Skeletal muscle cell (primary cell): ENCODE results near the gene ANKRD12.

Experiments
- DNase-seq: peaks from one replicate; pipeline ENCODE4 v3.0.0-alpha.2; 2010; ENCODE audit warnings: low read depth
- H3K4me3 ChIP-seq: 2 replicates; pipeline ENCODE4 v1.5.1; 2011; ENCODE audit warnings: low read depth, mild to moderate bottlenecking, control low read depth, low read length, moderate library complexity

The ANKRD12 gene

GRCh38 chr18:9104244-9104901 lies 32.2 kb upstream of the ANKRD12 start:
- DNase-seq: no peak
- H3K4me3 ChIP-seq: peak overlapping the region; percentile 75

DNA sequence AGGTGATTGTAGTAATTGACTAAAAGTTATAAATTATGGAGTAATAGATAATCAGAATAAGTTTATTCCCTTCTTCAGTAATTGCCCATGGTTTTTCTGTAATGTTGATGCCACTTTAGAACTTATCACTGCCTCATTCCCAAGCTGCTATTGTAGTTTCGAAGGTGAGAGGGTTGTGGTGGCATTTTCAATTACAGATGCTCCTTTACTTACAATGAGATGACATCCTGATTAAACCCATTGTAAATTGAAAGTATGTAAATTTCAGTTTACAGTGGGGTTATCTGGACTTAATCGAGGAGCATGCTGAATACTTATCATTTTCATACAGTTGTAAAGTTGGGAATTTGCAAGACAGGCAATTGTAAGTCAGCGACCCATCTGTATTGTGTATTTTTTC lies 31.2 kb upstream of the ANKRD12 start:
- H3K4me3 ChIP-seq: peak overlapping the region; percentile 75
- DNase-seq: no peak

DNA sequence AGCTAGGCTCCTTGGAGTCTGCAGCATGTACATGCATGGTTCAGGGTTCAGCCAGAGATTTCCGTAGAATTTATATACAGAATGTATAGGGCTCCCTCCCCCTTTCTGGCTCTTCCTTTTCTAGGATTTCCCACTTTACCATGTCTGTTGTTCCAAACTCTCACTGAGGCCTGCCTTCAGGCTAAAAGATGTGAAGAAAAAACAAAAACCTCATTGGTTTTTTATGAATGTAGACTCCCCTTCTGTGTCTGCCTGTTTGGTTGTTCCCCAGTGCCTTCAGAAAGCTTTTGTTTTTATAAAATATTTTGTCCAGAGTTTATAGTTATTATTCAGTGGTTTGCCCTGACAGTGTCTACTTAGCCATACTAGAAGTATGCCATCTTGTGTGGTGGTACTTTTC lies 30.5 kb upstream of the ANKRD12 start:
- no peak for DNase-seq
- no peak overlapping the region for H3K4me3 ChIP-seq

DNA sequence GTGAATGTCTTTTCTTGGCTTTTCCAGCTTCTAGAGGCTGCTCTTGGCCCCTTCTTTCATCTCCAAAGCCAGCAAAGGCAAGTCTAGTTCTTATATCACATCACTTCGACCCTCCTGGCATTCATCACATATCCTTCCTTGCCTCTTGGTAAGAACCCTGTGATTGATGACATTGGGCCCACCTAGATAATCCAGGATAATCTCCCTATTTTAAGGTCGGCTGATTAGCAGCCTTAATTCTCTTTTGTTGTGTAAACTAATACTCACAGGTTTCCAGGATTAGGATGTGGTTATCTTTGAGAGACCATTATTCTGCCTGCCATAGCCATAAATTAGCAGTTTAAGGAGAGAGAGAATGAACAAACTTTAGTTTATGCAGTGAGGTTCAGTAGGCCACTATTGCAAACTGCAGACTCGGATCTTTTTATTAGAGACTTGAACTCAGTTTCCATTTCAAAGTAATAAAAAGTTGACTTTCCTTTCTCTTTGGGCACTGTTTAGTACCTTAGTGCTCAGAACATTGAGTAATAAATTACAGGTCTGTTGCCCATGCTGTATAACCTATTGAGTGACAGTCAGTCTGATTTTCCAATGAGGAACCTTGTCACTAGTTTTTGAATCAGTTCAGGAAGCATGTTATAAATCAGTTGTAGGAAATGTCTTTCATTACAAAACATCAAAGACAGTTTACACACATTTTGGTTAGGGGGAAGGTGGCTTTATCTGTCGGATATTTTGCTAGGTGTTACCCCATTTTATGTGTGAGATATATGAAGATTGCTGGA lies 29.6 kb upstream of the ANKRD12 start:
- H3K4me3 ChIP-seq: no peak overlapping the region
- DNase-seq: no peak

DNA sequence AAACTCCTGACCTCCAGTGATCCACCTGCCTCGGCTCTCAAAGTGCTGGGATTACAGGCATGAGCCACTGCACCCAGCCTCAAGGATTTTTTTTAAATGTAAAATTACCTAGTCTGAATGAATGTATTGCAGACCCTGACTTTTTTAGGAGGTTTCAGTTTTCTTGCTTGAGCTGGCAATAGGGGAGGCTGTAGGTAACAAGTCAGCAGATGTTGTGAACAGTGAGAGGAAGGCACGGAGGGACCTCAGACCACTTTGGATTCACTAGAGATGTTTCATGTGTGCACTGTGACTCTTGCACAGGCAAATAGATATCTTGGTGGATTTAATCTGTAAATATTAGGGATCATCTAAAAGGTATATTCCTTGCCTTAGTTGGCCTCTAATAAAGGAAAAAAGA lies 27.7 kb upstream of the ANKRD12 start:
- H3K4me3 ChIP-seq: no peak overlapping the region
- DNase-seq: no peak

DNA sequence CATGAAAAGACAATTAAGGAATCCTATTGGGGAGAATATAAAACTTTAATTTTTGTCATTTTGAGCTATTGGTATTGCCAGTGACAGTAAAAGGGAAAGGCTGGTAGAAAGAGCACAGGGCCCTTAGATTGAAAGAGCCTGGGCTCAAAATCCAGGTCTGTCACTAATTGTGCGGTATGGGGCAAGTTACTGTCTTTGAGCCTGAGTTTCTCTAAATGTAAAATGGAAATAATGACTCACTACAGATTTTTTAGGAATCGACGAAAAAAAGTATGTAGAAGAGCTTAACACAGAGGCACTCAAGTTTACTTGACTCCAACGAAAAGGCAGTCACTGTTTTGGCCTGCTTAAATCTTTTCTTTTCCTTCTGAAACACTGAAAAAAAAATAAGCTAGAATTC lies 27.1 kb upstream of the ANKRD12 start:
- H3K4me3 ChIP-seq: no peak overlapping the region
- DNase-seq: no peak

DNA sequence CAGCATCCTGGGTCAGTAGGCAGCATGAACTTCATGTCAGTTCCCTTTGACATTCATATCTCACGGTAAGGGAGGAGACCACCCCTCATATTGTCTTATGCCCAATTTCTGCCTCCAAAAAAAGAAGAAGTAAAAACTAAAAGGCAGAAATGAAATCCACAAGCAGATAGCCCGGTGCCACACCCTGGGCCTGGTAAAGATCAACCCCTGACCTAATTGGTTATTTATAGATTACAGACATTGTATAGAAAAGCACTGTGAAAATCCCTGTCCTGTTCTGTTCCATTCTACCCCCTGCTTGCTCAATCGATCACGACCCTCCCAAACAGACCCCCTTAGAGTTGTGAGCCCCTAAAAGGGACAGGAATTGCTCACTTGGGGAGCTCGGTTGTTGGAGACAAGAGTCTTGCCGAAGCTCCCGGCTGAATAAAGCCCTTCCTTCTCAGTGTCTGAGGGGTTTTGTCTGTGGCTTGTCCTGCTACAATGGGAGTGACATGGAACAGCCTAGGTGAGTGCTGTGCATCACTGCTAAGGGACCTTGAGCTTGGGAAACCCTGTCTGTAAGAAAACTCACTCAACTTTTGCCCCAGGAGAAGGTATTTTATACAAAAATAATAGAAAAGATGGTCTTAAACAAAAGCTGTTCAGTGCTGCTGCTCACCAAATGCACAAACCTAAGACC lies 23.0 kb upstream of the ANKRD12 start:
- no peak overlapping the region for H3K4me3 ChIP-seq

DNA sequence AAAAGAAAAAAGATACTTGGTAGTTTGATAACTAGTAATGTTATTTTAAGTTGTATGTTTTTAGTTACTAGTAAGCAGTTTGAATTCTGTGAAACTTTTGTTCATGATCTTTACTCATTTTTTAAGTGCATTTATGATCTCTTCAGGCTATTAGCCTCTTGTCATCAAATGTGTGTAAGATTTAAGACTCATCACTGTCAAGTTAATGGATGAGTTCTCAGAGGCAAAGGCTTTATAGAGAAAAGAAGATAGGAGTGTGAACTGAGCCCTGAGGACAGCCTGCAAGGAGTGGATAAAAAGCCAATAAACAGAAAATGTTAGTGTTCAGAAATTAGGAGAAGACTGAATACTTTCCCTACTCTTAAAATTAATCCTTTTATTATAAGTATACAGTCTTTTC lies 20.6 kb upstream of the ANKRD12 start:
- H3K4me3 ChIP-seq: no peak overlapping the region

More for the DNA sequence above, 23.0 kb upstream of the ANKRD12 start:
- DNase-seq: no peak

DNA sequence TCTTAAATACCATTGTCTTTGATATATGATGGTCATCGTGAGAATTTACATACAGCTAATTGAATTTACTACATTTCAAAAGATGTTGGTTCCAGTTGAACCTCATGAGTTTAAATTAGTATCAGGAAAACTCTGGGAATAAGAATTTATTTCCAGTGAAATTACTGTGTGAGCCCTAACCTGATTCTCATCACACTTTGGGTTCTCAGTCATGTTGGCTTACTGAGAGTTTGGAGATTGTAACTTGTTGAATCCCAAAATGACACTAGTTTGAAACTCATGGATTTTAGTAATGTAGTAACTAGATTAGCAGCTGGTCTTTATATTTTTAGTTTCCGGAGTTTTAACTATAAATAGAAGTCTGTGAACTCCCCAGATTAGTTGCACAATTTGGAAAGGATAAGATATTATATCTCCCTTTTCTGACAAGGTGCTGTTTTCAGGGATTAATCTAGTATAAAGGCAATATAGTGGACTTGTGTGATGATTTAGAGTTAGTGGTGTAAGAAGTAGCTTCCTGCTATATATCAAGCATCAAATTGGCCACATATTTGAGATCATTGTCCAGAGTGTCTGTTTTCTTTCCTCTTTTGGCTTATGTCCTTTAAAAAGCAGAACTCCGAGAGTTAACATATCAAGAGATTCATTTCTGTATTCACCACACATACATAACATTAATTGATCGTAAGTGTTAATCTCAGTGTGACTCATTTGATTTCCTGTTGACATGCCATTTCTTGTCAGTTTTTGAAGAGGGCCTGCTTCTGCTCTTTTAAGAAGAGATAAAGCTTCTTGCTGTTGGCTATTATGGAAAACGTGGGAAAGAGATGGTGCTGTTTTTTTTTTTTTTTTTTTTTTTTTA lies 18.4 kb upstream of the ANKRD12 start:
- no peak for DNase-seq

More for the DNA sequence above, 20.6 kb upstream of the ANKRD12 start:
- no peak for DNase-seq

GRCh38 chr18:9120796-9121195 lies 15.8 kb upstream of the ANKRD12 start:
- H3K4me3 ChIP-seq: no peak overlapping the region
- no peak for DNase-seq

More for the DNA sequence above, 18.4 kb upstream of the ANKRD12 start:
- H3K4me3 ChIP-seq: no peak overlapping the region

- no peak overlapping the region for H3K4me3 ChIP-seq
- DNase-seq: no peak
Measured at GRCh38 chr18:9123520-9123919, 13.1 kb upstream of the ANKRD12 start.

GRCh38 chr18:9124824-9125223 lies 11.8 kb upstream of the ANKRD12 start:
- no peak for DNase-seq
- H3K4me3 ChIP-seq: no peak overlapping the region

DNA sequence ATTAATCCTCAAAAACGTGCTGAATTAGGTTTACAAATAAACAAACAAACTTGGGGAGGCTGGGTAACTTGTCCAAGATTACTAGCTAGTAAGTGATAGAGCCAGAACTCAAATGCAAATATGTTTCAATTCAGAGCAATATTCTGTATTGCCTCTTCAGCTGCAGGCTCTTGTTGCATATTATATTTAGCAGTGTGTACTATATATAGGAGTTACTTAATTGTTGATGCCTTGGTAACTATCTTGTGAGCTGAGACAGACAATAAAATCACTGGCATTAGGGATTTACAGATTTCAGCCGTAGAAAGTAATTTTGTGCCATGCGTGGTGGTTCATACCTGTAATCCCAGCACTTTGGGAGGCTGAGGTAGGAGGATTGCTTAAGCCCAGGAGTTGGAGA lies 10.2 kb upstream of the ANKRD12 start:
- no peak for DNase-seq
- no peak overlapping the region for H3K4me3 ChIP-seq

- H3K4me3 ChIP-seq: no peak overlapping the region
- no peak for DNase-seq
Measured at GRCh38 chr18:9130195-9130594, 6.4 kb upstream of the ANKRD12 start.

DNA sequence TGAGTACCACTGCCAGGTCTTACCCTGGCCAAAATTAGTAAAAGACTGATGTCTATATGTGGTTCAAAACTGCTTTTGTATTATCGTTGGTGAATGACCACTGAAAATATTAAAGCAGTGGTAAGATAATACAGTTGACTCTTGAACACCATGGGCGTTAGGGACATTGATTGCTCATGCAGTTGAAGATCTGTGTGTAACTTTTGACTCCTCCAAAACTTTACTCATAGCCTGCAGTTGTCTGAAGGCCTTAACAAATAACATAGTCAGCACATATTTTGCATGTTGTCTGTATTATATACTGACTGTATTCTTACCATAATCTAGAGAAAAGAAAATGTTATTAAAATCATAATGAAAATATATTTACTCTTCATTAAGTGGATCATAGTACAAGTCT lies 5.8 kb upstream of the ANKRD12 start:
- DNase-seq: no peak
- no peak overlapping the region for H3K4me3 ChIP-seq

GRCh38 chr18:9132628-9133027 lies 4.0 kb upstream of the ANKRD12 start:
- no peak overlapping the region for H3K4me3 ChIP-seq

DNA sequence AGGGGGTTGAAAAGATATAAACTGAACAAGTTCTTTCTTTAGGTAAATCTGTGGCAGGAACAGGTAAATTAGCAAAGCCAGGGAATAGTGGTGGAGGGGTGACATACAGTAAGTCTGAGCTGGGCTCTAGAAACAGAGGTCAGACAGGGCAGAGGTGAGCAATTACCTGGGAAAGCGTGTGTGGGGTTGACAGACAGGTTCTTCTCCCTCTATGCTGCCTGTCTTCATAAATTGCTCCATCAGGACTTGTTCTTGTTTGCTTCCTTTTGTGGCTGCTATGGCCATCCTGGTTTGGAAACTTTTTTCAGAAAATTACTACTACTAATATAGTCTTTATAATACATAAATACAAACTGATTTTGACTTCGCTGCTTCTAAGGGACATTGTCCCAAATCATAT lies 3.4 kb upstream of the ANKRD12 start:
- no peak overlapping the region for H3K4me3 ChIP-seq
- no peak for DNase-seq

More at GRCh38 chr18:9132628-9133027, 4.0 kb upstream of the ANKRD12 start:
- DNase-seq: no peak

DNA sequence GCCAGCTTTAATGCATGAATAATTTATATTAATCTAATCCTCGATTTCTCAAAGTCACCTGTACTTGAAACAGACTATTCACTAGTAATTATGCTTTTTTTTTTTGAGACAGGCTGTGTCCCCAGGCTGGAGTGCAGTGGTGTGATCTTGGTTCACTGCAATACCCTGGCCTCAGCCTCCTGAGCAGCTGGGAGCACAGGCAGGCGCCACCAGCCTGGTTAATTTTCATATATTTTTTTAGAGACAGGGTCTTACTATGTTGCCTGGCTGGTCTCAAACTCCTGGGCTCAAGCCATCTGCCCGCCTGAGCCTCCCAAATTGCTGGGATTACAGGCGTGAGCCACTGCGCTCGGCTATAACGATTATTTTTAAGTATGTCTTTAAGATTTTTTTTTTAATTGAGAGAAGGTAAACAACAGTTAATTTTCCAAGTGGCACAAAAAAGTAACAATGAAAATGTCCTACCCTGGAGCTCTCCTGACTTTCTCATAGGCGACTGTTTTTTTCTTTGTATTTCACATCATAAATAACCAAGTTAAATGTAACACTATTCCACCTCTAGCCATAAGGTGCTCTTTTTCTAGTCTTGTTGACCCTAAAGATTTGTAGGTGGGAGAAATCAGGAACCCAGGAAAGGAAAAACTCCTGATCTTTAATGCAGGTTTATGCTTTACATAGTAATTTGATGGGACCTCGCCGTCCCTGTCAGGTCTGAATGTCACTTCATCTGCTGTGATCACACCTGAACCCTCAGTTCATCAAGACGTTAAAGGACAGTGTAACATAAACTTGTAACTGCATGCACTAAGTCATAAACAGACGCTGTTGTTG lies 1.3 kb upstream of the ANKRD12 start:
- no peak for DNase-seq
- H3K4me3 ChIP-seq: peak overlapping the region; percentile 82

- no peak for DNase-seq
- peak overlapping the region; percentile 82 for H3K4me3 ChIP-seq
Measured at GRCh38 chr18:9135912-9136314, 668 bp upstream of the ANKRD12 start.
